GM12865 (cell line): ENCODE data around the gene ACAT1.

ENCODE experiments used
- DNase-seq: peaks from one replicate; pipeline ENCODE4 v3.0.0; 2010; ENCODE audit warnings: low read depth
- H3K4me3 ChIP-seq: 2 replicates; pipeline ENCODE4 v1.5.1; 2011; ENCODE audit warnings: mild to moderate bottlenecking, low read depth, low read length, control low read depth
- TF ChIP-seq, protein P1 (sequence below): IDR thresholded peaks from 2 replicates; pipeline ENCODE4 v1.5.1; 2011; ENCODE audit warnings: low read length, control low read depth, low read depth, inconsistent platforms; ENCODE audit not compliant: insufficient read depth; ENCODE audit errors: missing control alignments

Gene ACAT1

DNA sequence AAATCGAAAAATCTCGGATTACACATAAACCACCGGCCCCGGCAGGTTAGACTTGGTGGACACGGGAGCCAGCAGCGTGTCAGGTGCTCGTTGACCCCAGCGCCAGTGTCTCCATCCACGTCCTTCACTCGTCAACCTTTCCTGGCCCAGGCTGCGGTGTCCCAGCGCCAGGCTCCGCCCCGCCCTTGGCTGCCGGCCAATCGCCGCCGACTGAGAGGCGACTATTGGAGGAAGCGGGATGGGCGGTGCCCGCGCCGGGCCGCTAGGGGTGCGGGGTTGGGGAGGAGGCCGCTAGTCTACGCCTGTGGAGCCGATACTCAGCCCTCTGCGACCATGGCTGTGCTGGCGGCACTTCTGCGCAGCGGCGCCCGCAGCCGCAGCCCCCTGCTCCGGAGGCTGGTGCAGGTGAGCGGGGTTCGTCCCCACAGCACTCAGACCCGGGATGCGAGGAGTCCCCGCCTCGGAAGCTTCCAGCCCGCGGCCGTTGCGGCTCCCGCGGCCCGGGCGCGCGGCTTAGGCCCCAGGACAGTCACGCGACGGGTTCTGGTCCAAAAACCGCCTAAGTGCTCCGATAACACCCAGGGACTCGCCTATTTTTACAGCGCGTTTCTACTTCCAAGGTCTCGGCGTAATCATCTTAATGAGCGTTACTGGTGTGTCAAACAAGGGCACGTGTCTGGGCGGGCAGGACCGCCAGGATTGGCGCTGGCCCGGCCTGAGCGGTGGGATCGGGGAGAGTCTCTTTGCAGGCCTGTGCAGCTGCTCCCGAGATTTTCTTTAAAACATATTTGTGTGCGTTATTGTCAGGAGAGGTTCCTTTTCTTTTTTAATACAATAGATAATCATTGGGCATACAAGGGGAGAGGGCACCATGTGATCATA lies at the start of gene ACAT1:
TSS of gene ACAT1 (plus strand) at position 294 of the 882 bp plus-strand sequence. CDS start at position 334, 40 bp downstream.
- peak within 1 kb of the TSS; percentile 69 for H3K4me3 ChIP-seq
- DNase-seq: peak; percentile 95
- TF ChIP-seq, protein P1, sequence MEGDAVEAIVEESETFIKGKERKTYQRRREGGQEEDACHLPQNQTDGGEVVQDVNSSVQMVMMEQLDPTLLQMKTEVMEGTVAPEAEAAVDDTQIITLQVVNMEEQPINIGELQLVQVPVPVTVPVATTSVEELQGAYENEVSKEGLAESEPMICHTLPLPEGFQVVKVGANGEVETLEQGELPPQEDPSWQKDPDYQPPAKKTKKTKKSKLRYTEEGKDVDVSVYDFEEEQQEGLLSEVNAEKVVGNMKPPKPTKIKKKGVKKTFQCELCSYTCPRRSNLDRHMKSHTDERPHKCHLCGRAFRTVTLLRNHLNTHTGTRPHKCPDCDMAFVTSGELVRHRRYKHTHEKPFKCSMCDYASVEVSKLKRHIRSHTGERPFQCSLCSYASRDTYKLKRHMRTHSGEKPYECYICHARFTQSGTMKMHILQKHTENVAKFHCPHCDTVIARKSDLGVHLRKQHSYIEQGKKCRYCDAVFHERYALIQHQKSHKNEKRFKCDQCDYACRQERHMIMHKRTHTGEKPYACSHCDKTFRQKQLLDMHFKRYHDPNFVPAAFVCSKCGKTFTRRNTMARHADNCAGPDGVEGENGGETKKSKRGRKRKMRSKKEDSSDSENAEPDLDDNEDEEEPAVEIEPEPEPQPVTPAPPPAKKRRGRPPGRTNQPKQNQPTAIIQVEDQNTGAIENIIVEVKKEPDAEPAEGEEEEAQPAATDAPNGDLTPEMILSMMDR: peak; percentile 33

GRCh38 chr11:108084811-108085210 lies 36.6 kb upstream of the ACAT1 start:
- H3K4me3 ChIP-seq: no peak overlapping the region
- DNase-seq: no peak
- TF ChIP-seq, protein P1: no peak

GRCh38 chr11:108085672-108086071 lies 35.7 kb upstream of the ACAT1 start:
- no peak for DNase-seq
- H3K4me3 ChIP-seq: no peak overlapping the region
- TF ChIP-seq, protein P1: no peak

GRCh38 chr11:108092134-108092533 lies 29.2 kb upstream of the ACAT1 start:
- no peak for DNase-seq
- TF ChIP-seq, protein P1: no peak
- H3K4me3 ChIP-seq: no peak overlapping the region

DNA sequence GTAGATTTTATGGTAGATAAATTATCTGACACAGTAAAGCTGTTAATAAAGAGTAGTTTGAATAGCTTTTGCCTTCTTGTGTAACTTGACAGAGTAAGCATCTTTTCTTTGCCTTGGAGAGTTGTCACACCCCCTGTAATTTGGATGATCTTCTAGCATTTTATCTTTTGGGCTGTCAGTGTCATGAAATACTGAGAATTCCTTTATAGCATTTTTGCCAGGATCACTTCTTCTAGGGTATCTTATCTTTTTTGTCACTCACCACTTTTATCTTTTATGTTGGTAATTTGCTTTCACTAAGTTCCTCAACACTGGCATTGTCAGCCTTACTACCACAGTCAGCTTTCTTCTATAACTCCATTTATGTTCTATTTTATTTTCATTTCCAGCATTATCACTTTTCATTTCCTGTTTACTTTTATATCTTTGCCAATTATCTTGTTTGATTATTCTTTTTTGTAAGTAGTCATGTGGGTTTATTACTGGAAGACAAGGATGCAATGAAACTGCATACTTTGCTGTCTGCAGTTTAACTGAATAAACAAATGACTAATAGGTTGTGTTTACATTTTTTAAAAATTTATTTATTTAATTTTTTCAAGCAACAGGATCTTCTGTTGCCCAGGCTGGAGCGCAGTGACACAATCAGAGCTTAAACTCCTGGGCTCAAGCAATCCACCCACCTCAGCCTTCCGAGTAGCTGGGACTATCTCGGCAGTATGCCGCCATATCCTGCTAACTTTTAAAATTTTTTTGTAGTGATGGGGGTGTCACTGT lies 28.1 kb upstream of the ACAT1 start:
- TF ChIP-seq, protein P1: no peak
- H3K4me3 ChIP-seq: no peak overlapping the region
- no peak for DNase-seq

GRCh38 chr11:108097179-108097578 lies 24.2 kb upstream of the ACAT1 start:
- TF ChIP-seq, protein P1: no peak
- no peak overlapping the region for H3K4me3 ChIP-seq
- DNase-seq: no peak
